NCI-H2227 (cell line): ENCODE data around the gene ATP5MC2.
"Not testable (repeated sequence)": the region's sequence is repeated elsewhere in the genome, so short reads cannot be mapped to it uniquely, and the experiment has no call there.

Experiments
- DNase-seq: peaks from one replicate; lab custom pipeline; 2025; ENCODE audit not compliant: unreplicated experiment; lab: John Stamatoyannopoulos, UW

The ATP5MC2 gene

DNA sequence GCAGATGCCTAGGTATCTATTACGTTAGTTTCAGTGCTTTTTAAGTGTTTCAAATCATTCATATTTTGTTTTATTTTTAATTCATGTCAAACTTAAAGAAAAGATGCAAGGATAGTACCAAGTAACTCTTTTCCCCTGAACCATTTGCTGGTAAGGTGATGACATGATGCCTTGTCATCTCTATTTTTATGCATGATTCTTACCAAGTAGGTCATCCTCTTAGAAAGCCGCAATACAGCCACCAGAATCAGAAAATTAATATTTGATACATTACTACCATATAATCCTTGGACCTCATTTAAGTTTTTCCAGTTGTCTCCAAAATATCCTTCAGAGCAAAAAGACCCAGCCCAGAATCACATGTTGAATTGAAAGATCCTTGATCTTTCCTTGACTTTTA, 22.3 kb downstream of the ATP5MC2 start:
- DNase-seq = no peak

DNA sequence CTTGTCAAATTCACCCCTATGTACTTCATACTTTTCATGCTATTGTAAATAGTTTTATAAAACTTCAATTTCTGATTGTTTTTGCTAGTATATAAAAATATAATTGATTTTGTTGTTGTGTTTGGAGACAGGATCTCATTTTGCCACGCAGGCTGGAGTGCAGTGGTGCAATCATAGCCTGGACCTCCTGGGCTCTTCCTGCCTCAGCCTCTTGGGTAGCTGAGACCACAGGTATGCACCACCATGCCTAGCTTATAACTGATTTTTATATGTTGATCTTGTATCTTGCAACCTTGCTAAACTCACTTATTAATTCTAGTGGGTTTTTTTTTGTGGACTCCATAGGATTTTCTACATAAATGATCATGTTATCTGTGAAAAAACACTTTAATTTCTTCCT, 23.5 kb downstream of the ATP5MC2 start:
- no peak for DNase-seq

DNA sequence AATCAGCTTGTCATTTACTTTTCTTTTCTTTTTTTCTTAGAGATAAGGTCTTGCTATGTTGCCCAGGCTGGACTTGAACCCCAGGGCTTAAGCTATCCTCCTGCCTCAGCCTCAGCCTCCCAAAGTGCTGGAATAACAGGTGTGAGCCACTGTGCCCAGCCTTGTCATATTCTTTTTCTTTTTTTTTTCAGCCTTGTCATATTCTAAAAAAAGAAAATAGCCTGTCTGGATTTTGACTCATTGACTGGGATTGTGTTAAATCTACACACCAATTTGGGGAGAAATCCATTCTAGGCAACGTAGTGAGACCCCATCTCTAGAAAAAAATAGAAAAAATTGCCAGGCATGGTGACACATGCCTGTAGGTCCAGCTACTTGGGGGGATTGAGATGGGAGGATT, 24.1 kb downstream of the ATP5MC2 start:
- DNase-seq = no peak

DNA sequence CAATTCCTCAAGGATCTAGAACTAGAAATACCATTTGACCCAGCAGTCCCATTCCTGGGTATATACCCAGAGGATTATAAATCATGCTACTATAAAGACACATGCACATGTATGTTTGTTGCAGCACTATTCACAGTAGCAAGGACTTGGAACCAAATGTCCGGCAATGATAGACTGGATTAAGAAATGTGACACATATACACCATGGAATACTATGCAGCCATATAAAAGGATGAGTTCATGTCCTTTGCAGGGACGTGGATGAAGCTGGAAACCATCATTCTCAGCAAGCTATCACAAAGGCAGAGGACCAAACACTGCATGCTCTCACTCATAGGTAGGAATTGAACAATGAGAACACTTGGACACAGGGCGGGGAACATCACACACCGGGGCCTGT, 29.6 kb downstream of the ATP5MC2 start:
- DNase-seq = not testable (repeated sequence)

DNA sequence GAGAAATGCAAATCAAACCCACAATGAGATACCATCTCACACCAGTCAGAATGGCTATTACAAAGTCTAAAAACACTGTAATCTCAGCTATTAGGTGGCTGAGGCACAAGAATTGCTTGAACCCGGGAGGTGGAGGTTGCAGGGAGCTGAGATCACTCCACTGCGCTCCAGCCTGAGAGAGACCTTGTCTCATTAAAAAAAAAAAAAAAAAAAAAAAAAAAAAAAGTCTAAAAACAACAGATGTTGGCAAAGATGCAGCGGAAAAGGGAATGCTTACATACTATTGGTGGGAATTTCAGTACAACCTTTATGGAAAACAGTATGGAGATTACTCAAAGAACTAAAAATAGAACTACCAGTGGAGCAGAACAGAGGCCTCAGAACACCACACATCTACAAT, 30.7 kb downstream of the ATP5MC2 start:
- DNase-seq = no peak

DNA sequence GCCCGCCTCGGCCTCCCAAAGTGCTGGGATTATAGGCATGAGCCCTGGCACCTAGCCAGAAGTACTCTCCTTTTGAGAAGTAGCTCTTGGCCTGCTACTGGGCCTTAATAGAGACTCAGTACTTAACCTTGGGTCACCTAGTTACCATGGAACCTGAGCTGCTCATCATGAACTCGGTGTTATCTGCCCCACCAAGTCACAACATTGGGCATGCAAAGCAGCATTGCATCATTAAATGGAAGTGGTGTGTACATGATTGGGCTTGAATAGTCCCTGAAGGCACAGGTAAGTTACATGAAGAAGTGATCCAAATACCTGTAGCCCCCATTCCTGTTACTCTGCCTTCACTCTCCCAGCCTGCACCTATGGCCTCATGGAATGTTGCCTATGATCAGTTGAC, 31.8 kb downstream of the ATP5MC2 start:
- DNase-seq = no peak

DNA sequence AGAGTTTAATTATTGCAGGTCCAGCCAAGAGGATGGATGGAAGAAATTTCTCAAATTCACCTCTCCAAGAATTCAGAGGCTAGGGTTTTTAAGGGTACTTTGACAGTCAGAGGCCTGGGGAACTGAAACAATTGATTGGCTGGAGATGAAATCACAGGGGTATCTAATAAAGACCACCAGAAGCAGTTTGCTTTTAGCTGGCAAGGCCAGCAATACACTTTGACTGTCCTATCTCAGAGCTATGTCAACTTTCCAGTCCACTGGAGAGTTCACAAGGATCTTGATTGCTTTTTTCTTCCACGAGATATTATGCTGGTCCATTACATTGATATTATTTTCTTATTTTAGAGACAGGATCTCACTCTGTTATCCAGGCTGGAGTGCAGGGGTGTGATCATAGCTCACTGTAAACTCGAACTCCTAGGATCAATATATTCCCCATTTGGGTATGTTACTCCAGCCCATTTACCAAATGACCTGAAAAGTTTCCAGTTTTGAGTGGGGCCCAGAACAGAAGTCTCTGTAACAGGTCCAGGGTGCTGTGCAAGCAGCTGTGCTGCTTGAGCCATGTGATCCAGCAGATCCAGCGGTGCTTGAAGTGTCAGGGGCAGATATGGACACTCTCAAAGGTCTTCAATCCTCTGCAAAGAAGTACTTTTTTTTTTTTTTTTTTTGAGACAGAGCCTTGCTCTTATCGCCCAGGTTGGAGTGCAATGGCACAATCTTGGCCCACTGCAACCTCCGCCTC, 32.5 kb downstream of the ATP5MC2 start:
- no peak for DNase-seq

DNA sequence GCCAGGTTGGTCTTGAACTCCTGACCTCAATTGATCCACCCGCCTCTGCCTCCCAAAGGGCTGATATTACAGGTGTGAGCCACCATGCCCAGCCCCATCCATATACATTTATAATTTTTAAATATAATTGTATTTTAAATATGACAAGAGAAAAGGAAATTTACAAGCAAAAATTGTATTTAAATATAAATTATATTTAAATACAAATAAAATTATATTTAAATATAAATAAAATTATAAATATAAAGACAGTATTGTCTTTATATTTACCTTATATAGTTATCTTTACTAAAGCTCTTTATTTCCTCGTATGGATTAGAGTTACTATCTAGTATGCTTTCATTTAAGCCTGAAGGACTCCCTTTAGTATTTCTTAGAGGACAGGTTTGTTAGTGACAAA, 37.8 kb downstream of the ATP5MC2 start:
- DNase-seq = no peak

DNA sequence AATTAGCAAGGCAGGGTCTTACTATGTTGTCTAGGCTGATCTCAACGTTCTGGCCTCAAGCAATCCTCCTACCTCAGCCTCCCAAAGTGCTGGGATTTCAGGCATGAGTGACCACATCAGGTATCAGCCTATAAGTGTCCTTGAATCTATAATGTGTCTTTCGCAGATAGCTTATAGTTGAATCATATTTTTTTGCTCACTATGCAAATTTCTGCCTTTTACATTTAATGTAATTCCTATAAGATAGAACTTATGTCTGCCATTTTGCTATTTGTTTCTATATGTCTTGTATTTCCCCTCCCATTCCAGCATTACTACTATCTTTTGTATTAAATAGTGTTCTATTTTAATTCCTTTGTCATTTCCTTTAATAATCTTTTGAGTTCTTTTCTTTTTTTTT, 39.2 kb downstream of the ATP5MC2 start:
- DNase-seq = no peak

DNA sequence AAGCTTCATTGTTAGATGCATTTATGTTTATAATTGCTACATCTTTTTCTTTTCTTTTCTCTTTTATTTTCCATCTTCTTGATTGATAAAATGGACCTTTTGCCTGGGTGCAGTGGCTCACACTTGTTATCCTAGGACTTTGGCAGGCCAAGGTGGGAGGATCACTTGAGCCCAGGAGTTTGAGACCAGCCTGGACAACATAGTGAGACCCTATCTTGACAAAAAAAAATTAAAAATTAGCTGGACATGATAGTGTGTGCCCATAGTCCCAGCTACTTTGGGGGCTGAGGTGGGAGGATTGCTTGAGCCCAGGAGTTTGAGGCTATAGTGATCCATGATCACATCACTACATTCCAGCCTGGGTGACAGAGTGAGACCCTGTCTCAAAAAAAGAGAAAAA, 40.2 kb downstream of the ATP5MC2 start:
- not testable (repeated sequence) for DNase-seq

DNA sequence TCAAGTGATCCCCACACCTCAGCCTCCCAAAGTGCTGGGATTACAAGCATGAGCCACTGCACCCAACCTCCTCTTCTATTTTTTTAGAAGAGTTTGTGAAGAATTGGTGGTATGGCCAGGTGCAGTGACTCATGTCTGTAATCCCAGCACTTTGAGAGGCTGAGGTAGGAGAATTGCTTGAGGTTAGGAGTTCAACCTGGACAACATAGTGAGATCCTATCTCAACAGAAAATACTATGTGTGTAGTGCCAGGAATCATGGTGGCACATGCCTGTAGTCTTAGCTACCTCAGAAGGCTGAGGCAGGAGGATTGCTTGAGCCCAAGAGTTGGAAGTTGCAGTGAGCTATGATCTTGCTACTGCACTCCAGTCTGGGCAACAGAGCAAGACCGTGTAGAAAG, 44.2 kb downstream of the ATP5MC2 start:
- DNase-seq = no peak

DNA sequence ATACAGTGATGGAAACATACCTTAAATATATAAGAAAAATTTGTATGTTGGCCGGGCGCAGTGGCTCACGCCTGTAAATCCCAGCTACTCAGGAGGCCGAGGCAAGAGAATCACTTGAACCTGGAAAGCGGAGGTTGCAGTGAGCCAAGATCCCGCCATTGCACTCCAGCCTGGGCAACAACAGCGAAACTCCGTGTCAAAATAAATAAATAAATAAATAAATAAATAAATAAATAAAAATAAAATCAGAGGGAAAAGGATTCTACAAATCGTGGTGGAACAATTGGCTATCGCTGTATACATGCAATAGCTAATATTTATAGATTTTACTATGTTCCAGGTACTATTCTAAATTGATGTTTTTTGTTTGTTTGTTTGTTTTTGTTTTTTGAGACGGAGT, 48.0 kb downstream of the ATP5MC2 start:
- DNase-seq = no peak

DNA sequence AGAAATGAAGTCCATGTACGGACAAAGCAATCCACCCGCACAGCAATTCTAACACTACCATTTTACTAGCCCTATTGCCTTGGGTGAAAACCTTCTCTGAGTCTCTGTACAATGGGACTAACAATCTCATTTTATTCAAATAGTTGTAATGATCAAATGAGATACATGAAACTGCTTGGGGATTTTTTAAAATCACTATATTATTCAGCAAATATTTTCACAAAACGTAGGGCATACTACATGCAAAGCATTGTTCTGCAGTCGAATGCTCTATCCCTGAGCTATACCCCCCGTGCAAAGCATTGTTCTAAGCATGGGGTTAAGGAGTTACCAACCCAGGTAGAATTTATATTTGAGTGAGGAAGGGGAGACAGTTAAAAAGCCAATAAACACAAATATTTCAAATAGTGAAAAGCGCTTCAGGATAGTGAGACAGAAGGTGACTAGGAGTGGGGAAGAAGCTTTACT, 49.1 kb downstream of the ATP5MC2 start:
- DNase-seq = no peak

DNA sequence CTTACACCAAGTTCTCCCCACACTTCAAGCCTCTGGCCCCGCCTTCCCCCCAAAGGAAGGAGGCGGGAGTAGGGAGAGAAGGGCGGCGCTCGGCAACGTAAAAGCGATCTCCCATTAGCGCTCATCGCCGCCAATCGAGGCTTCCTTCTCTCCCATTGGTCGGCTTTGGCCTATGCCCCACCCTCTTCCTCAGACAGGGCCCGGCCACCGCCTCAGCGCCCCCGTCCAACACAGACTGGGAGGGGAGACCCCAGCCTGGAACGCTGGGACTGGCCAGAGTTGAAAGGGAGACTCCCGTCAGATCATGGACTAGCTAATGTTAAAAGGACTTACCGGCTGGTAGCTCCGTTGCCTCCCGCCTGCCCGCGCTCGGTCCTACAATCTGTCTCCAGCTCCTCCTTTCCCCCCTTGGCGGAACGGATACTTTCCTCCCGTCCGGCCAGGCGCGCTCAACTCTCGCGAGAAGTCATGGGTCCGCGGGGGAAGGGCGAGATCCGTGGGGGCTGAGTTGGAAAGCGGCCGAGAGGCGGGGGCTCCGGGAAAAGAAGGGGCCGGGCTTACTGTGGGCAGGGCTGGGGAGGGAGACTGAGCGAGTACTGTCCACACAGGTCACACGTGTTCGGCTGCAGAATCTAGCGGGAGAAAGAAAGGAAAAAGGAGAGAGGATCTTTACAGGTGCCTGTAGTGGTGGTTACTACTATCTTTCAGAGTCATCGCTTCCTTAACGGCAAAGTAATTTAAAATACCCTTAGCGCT, 49.8 kb downstream of the ATP5MC2 start, which contains the start of gene ATF7:
Gene ATF7 (minus strand): TSS at position 437 of the 756 bp plus-strand sequence. CDS start 25,382 bp downstream, outside the sequence.
- peak; percentile 96 for DNase-seq

DNA sequence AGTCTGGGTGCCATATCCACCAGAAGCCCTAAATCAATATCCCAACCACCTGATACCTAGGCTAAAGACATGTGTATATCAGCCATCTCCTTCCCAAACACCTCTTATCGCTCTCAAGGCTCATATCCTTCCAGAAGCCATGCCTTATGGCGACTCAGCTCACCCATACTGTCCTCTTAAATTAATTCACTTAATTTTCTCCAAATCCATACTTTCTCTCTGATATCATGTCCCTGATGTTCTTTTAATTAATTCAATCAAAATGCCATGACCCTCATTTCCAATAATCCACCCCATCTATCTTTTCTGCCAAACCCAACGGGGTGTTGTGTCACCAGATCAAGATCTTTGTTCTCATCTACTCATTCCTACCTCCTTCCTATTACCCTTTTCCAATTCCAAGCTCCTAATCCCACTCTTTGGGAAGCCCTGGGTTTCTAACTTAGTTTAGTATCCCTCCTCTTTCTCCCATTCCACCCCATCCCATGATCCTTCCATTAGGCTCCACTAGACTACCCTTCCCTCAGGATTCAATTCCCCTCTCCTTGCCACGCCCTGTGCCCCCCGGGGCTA, 50.4 kb downstream of the ATP5MC2 start:
- DNase-seq = no peak

DNA sequence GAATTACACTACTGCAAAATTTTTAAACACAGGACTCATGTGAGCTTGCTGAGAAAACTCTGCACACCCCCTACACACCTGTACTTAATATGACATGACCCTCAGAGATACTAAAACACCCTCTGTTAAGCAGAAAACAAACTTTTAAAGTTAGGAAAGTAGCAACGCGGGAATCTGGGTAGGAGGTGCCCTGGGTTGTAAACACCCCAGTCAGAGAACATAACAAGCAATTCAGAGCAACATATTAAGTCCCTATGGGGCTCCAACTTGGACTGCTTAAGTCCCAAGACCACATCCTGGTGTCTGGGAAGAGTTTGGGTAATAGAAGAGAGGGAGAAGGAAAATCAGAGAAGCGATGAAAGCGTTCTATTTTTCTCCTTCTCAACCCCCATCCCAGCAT, 50.9 kb downstream of the ATP5MC2 start:
- no peak for DNase-seq

DNA sequence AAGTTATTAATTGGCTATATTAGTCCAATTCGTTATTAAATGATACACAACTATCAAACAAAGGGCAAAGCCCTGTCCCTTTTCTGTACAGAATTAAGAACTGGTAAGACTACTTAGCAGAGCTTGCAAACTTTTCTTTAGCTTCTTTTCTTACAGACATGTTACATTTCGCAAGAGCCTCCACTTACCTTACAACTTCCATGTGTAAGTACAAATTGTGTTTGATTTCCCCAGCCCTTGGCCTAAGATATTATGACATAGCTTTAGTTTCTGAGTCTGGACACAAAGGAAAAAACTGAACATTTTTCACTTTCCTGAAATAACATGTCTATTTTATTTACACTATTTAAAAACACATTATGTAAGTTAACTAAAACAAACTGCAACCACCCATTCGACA, 51.4 kb downstream of the ATP5MC2 start:
- no peak for DNase-seq

DNA sequence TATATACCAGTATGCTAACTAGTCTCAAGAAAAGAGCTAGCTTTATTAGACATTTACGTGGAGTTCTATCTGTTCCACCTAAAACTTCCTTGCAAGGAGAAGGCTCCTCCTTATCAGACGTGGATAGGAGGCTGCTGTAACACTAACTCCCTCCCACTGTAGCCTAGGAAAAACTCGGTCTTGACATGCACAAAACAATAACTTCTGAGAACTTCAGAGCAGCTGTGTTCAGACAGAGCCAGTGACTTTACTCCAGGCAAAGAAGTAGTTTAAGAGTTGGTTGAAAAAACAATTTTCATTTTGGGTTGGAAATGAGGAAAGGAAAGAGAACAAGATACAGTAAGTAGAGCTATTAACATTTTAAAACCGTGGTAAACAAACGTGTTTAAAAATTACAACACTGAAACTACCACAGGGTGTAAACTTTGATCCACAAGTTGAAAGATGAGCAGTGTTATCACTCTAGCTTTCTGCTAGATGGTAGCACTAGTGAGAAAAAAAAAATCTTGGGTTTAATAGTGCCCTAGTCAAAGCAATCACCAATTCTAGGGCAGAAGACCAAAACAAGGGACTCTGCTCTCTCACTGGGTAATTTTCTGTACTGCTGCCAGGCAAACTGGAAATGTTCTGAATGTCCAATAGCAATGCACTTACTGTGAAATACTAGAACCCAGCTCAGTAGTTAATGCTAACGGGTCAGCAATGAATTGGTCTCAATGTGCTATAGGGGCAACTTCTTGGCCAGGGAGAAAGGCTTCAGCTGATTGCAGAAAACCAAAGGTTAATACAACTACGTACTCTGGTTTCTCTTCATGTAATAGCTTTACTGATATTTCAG, 52.1 kb downstream of the ATP5MC2 start:
- no peak for DNase-seq

DNA sequence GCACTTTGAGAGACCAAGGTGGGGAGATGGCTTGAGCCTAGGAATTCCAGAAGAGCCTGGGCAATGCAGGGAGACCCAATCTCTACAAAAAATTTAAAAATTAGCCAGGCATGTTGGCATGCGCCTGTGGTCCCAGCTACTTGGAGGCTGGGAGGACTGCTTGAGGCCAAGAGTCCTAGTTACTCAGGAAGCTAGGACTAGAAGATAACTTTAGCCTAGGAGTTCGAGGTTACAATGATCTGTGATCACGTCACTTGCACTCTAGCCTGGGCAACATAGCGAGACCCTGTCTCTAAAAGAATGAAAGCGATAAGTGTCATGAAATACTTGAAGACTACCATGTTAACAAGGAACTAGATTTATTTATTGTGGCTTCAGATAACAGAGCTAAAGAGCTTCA, 53.2 kb downstream of the ATP5MC2 start:
- DNase-seq = no peak

DNA sequence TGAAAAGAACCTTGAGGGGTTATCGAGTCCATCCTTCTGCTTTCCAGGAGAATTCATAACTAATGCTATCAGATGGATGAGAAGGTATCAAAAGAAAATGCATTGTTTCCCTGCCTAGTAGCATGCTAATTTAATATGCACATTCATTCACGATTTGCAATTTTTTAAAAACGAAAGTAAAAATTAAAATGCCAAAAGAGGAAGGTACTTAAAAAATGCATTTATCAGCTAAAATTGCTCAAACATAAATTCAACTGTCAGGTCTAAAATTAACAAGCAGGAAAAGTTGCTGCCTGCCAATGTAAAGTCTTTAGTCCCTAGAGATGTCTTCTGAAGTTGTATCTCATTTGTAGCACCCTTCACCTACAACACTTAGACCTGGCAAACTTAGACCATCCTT, 57.6 kb downstream of the ATP5MC2 start:
- DNase-seq = no peak

DNA sequence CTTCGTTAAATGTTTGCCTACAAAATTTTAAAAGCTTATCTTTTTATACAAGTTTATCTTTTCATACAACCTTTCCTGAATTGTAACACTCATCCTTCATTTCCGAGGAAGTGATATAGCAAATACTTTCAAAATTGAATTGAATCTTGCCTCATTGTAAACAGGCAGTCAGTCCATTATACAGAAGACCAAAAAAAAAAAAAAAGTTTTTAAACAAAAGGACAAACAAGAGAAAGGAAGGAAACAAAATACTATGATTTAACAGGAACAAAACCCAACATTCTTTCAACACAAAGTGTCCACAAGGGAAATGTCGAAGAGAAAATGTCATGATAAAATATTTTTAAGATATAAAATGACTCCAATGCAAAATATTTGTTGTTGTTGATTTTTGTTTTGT, 58.2 kb downstream of the ATP5MC2 start:
- no peak for DNase-seq
